Measurements from ENCODE around the gene XYLT1. TPM values are rescaled to one million over a fixed set of nuclear protein-coding genes. Genes with fewer than 3 reads are reported as not detected.

Gene XYLT1
- total RNA-seq, 2 experiments from 2014 or later: 7.3 to 8.9 TPM

DNA sequence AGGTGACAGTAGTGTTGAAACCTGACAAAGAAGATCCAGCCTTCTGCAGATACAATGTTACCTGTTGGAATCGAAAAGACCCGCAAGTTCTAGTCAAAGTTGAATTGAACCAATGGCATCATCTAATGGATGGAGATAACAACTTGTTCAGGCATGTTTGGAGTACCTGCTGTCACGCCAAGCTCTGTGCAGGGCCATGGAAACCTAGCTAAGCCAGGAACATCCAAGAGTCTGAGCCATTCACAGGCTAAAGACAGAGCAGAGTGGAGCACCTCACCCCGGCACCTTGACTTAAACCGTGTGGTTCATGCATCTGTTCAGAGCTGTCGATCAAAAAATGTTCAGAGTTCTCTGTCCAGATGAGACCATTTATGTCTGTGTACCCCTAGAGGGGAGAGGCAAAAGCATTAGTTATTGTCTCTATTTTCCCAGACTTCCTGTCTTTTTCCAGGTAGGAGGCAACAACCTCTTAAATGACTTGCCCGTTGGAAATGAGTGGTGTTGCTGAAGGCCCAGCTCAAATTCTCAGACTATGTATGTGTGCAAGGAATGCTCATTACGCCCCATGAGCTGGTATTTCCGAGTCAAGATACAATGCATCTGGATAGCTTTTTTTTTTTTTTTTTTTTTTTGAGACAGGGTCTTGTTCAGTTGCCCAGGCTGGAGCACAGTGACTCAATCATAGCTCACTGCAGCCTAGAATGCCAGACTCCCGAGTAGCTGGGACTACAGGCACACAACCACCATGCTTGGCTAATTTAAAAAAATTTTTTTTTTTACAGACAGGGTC is 44.9 kb upstream of the XYLT1 start:
- Mint-ChIP-seq H3K4me3 (no peak overlapping the region), H3K36me3 (ENCODE audit: low read depth) (no peaks in the 10 kb centered on the region), H3K9me3 (no peaks in the 10 kb centered on the region), H3K4me1 (ENCODE audit: low read depth) (no peaks in the 10 kb centered on the region), H3K27ac (no peak overlapping the region), H3K27me3 (peaks cover 10% of the 10 kb centered on the region)
- ChIA-PET CTCF (interaction anchor here (1.1 to 1.9 kb wide), 3 partner anchors 12 to 30 kb away, joined by 3 to 4 read pairs (median 3); no protein-coding TSS in a partner anchor), POLR2A (no interaction called here)
- TF ChIP-seq CTCF (IDR thresholded peaks at IDR 0.05): no peak
- intact Hi-C loops (cut with micrococcal nuclease): no loop called here
- ATAC-seq: no peak
- DNase-seq: no peak

DNA sequence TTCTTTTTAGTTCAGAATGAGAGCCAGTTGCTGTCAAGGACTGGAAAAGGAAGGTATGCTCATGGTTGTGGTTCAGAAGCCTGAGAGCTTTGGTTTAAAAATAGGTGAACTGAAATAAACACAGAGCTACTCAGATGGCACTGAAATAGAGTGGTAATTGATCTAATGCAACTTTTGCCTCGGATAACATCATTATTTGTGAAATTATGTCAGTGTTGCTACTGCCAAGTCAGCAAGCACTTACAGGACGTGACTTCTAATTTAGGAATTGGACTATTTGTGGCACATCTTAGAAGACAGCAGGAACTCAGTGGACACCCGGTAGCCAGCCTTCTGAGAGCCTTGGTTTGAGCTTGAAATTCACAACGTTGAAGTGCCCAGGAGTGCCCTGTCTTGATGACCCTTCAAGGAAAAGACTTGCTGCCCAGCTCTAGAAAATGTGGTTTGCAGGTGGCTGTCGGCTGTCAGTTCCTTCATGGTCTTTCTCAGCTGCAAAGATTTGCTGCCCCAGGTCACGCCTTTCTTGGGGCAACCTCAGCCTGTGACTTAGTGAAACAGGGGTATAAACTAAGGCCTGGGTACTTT is 42.0 kb upstream of the XYLT1 start:
- H3K9me3 Mint-ChIP-seq: peaks cover 7% of the 10 kb centered on the region
- H3K27ac Mint-ChIP-seq: no peak overlapping the region
- POLR2A ChIA-PET: no interaction called here
- no peaks in the 10 kb centered on the region for H3K36me3 Mint-ChIP-seq (ENCODE audit: low read depth)
- CTCF ChIA-PET: interaction anchor here (0.9 to 1.5 kb wide), 2 partner anchors 15 to 66 kb away, joined by 3 to 5 read pairs; no protein-coding TSS in a partner anchor
- DNase-seq: no peak
- H3K27me3 Mint-ChIP-seq: peaks cover 8% of the 10 kb centered on the region
- no peak for ATAC-seq
- no peak overlapping the region for H3K4me3 Mint-ChIP-seq
- intact Hi-C loops (cut with micrococcal nuclease): no loop called here
- TF ChIP-seq CTCF (IDR thresholded peaks at IDR 0.05): no peak
- H3K4me1 Mint-ChIP-seq (ENCODE audit: low read depth): no peaks in the 10 kb centered on the region

GRCh38 chr16:17511340-17511739 is 40.6 kb upstream of the XYLT1 start:
- Mint-ChIP-seq H3K27me3 (peaks cover 8% of the 10 kb centered on the region), H3K4me3 (no peak overlapping the region), H3K4me1 (ENCODE audit: low read depth) (no peaks in the 10 kb centered on the region), H3K36me3 (ENCODE audit: low read depth) (no peaks in the 10 kb centered on the region), H3K27ac (no peak overlapping the region), H3K9me3 (peaks cover 7% of the 10 kb centered on the region)
- no peak for TF ChIP-seq CTCF (IDR thresholded peaks at IDR 0.05)
- intact Hi-C loops (cut with micrococcal nuclease): no loop called here
- no peak for ATAC-seq
- ChIA-PET CTCF (no interaction called here), POLR2A (no interaction called here)
- no peak for DNase-seq

DNA sequence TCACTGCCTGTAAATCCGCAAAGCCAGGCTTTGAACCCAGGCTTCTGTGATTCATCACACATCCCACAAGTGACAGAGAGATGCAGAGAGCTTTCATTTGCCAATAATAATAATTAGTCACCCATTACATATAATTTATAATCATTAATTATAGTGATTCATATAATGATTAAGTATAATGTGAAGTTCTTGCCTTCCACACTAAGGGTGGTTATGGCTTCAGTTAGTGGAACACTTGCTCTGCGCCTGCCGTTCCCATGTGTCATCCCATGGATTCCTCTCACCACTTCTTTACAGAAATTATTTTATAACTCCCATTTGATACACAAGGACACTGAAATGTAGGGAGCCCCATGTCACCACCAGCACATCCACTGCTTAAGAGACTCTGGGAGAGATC is 39.8 kb upstream of the XYLT1 start:
- no peak for ATAC-seq
- Mint-ChIP-seq H3K9me3 (peaks cover 7% of the 10 kb centered on the region), H3K27me3 (peaks cover 8% of the 10 kb centered on the region), H3K4me1 (ENCODE audit: low read depth) (no peaks in the 10 kb centered on the region), H3K27ac (no peak overlapping the region), H3K36me3 (ENCODE audit: low read depth) (no peaks in the 10 kb centered on the region), H3K4me3 (no peak overlapping the region)
- no peak for TF ChIP-seq CTCF (IDR thresholded peaks at IDR 0.05)
- DNase-seq: no peak
- intact Hi-C loops (cut with micrococcal nuclease): no loop called here
- POLR2A ChIA-PET: no interaction called here
- CTCF ChIA-PET: no interaction called here

- POLR2A ChIA-PET: no interaction called here
- DNase-seq (no peak), ATAC-seq (no peak)
- intact Hi-C loops (cut with micrococcal nuclease): no loop called here
- no peaks in the 10 kb centered on the region for H3K4me1 Mint-ChIP-seq (ENCODE audit: low read depth)
- no peak overlapping the region for H3K4me3 Mint-ChIP-seq
- peaks cover 7% of the 10 kb centered on the region for H3K9me3 Mint-ChIP-seq
- no peak for TF ChIP-seq CTCF (IDR thresholded peaks at IDR 0.05)
- CTCF ChIA-PET: no interaction called here
- no peaks in the 10 kb centered on the region for H3K36me3 Mint-ChIP-seq (ENCODE audit: low read depth)
- no peak overlapping the region for H3K27ac Mint-ChIP-seq
- peaks cover 8% of the 10 kb centered on the region for H3K27me3 Mint-ChIP-seq
Observed at GRCh38 chr16:17509194-17509593, 38.4 kb upstream of the XYLT1 start.

Data from activated CD8-positive, alpha-beta T cell treated with anti-CD3 and anti-CD28 coated beads for 36 hours (primary cell).